NCI-H1930 (cell line): ENCODE results near the gene NAPB.

Source experiments
- DNase-seq, 2 experiments: peaks; one replicate each; lab custom pipeline; 2025; lab: John Stamatoyannopoulos, UW

NAPB gene

GRCh38 chr20:23404196-23404595, 17.1 kb downstream of the NAPB start:
- no peak for DNase-seq

- no peak for DNase-seq
Observed at GRCh38 chr20:23403751-23404150, 17.5 kb downstream of the NAPB start.

GRCh38 chr20:23401051-23401450, 20.2 kb downstream of the NAPB start:
- no peak for DNase-seq

- DNase-seq = no peak
Observed at GRCh38 chr20:23399568-23400241, 21.6 kb downstream of the NAPB start.

- no peak for DNase-seq
Observed at GRCh38 chr20:23397961-23398360, 23.3 kb downstream of the NAPB start.

- DNase-seq = no peak
Observed at GRCh38 chr20:23396950-23397627, 24.2 kb downstream of the NAPB start.

GRCh38 chr20:23393996-23394775, 27.1 kb downstream of the NAPB start:
- no peak for DNase-seq

- DNase-seq = no peak
Observed at GRCh38 chr20:23391707-23392310, 29.5 kb downstream of the NAPB start.

GRCh38 chr20:23390091-23390774, 31.1 kb downstream of the NAPB start:
- DNase-seq = no peak

GRCh38 chr20:23387118-23387443, 34.2 kb downstream of the NAPB start:
- no peak for DNase-seq

GRCh38 chr20:23386304-23387117, 34.8 kb downstream of the NAPB start:
- DNase-seq = no peak

GRCh38 chr20:23381876-23382275, 39.4 kb downstream of the NAPB start:
- DNase-seq = no peak

- no peak for DNase-seq
Observed at GRCh38 chr20:23379772-23380171, 41.5 kb downstream of the NAPB start.

GRCh38 chr20:23375827-23376226, 45.5 kb downstream of the NAPB start:
- DNase-seq = no peak

GRCh38 chr20:23374441-23374840, 46.8 kb downstream of the NAPB start:
- DNase-seq = no peak

GRCh38 chr20:23371496-23371895, 49.8 kb downstream of the NAPB start:
- DNase-seq = no peak

GRCh38 chr20:23370873-23371272, 50.4 kb downstream of the NAPB start:
- DNase-seq = no peak

- no peak for DNase-seq
Observed at GRCh38 chr20:23370274-23370673, 51.0 kb downstream of the NAPB start.

GRCh38 chr20:23369072-23369823, 52.0 kb downstream of the NAPB start:
- no peak for DNase-seq

- no peak for DNase-seq
Observed at GRCh38 chr20:23368316-23369071, 52.8 kb downstream of the NAPB start.
